ENCODE data around the gene CYP3A7.
"Not testable (repeated sequence)": the region's sequence is repeated elsewhere in the genome, so short reads cannot be mapped to it uniquely, and the experiment has no call there.

CYP3A7 gene

GRCh38 chr7:99740573-99741440 is 5.8 kb upstream of the CYP3A7 start:
- DNase-seq: no peak

GRCh38 chr7:99739699-99740572 is 4.9 kb upstream of the CYP3A7 start:
- no peak for DNase-seq

- no peak for DNase-seq
Observed at GRCh38 chr7:99737726-99738125, 2.7 kb upstream of the CYP3A7 start.

- DNase-seq: not testable (repeated sequence)
Observed at GRCh38 chr7:99736667-99737066, 1.7 kb upstream of the CYP3A7 start.

- DNase-seq: no peak
Observed at GRCh38 chr7:99733448-99733847, 1.5 kb downstream of the CYP3A7 start.

GRCh38 chr7:99733003-99733402 is 2.0 kb downstream of the CYP3A7 start:
- DNase-seq: no peak

- no peak for DNase-seq
Observed at GRCh38 chr7:99731638-99732374, 3.2 kb downstream of the CYP3A7 start.

GRCh38 chr7:99730992-99731391 is 4.0 kb downstream of the CYP3A7 start:
- DNase-seq: no peak

GRCh38 chr7:99730238-99730810 is 4.7 kb downstream of the CYP3A7 start:
- DNase-seq: no peak

- DNase-seq: no peak
Observed at GRCh38 chr7:99729486-99730237, 5.3 kb downstream of the CYP3A7 start.

GRCh38 chr7:99728615-99729014 is 6.4 kb downstream of the CYP3A7 start:
- DNase-seq: no peak

GRCh38 chr7:99723201-99723600 is 11.8 kb downstream of the CYP3A7 start:
- DNase-seq: not testable (repeated sequence)

GRCh38 chr7:99720800-99721595 is 14.0 kb downstream of the CYP3A7 start:
- no peak for DNase-seq

- DNase-seq: no peak
Observed at GRCh38 chr7:99719996-99720769, 14.8 kb downstream of the CYP3A7 start.

GRCh38 chr7:99713995-99714570 is 20.9 kb downstream of the CYP3A7 start:
- DNase-seq: no peak

- DNase-seq: no peak
Observed at GRCh38 chr7:99709838-99710578, 25.0 kb downstream of the CYP3A7 start.

- DNase-seq: no peak
Observed at GRCh38 chr7:99709260-99709659, 25.7 kb downstream of the CYP3A7 start.

GRCh38 chr7:99707096-99707495 is 27.9 kb downstream of the CYP3A7 start:
- DNase-seq: no peak

- DNase-seq: no peak
Observed at GRCh38 chr7:99699946-99700345, 35.0 kb downstream of the CYP3A7 start.
